HTR-8/SVneo (cell line): ENCODE results near the gene C22orf15.

Experiments used
- DNase-seq: peaks from one replicate; pipeline ENCODE4 v3.0.0; 2011; ENCODE audit warnings: low spot score, mixed read lengths; ENCODE audit not compliant: insufficient read length
- FAIRE-seq: peaks from 2 replicates; lab custom pipeline; 2011; peaks lifted over from hg19 to GRCh38; lab: Jason Lieb, UNC

C22orf15 gene

DNA sequence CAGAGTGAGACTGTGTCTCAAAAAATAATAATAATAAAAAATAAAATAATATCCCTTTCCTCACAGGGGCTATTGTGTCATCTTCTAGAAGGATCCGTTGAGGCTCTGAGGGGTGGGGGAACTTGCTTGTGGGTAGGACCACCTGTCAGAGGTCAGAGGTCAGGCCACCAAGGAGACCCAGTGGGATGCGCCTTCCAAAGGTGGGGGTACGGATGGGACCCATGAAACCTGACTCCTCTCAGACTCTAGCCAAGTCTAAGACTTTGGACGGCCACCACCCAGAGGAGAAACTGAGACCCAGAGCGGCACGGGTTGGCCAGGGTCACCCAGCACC, 9.5 kb downstream of the C22orf15 start:
- no peak for DNase-seq
- no peak for FAIRE-seq

- no peak for FAIRE-seq
- DNase-seq: no peak
Observed at GRCh38 chr22:23772649-23773473, 10.1 kb downstream of the C22orf15 start, which contains the start of gene MMP11. Gene MMP11 (plus strand): TSS chr22:23772849. CDS start chr22:23772871, 22 bp downstream.

GRCh38 chr22:23773483-23774113, 10.8 kb downstream of the C22orf15 start:
- no peak for DNase-seq

DNA sequence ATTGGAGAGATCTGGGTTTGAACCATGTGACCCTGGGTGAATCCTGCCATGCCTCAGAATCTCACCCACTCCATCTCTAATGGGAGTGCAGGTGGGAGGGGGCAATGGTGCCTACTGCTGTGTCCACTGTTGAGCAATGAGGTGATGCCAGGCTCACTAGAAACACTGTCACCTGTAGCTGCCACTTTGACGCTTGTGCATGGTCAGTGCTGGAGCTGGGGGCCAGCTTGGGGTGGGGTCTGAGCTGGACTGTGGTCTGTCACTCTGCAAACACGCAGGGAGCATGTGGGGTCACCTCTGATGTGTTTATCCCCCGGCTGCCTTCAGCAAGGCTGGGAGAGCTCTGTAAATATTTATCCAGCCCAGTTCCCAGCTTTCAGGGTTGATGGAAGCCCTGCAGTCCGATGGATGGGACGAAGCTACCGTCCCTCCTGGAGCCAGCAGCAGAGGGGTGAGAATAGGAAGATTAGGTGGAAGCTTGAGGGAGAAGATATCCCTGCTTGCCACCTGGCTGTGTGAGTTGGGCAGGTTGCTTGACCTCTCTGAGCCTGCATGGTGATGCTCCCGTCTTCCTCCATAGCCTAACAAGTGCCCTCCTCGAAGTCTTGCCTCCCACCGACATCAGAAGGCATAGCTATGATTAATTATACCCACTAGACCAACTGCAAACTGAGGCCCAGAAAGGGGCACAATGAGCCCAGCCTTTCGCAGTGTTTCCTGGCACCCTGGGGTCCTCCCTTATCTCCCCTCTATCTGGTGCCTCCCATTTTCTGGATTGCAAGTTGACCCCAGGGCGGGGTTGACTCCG, 11.5 kb downstream of the C22orf15 start:
- no peak for DNase-seq
- no peak for FAIRE-seq

More at GRCh38 chr22:23773483-23774113, 10.8 kb downstream of the C22orf15 start:
- FAIRE-seq: no peak

DNA sequence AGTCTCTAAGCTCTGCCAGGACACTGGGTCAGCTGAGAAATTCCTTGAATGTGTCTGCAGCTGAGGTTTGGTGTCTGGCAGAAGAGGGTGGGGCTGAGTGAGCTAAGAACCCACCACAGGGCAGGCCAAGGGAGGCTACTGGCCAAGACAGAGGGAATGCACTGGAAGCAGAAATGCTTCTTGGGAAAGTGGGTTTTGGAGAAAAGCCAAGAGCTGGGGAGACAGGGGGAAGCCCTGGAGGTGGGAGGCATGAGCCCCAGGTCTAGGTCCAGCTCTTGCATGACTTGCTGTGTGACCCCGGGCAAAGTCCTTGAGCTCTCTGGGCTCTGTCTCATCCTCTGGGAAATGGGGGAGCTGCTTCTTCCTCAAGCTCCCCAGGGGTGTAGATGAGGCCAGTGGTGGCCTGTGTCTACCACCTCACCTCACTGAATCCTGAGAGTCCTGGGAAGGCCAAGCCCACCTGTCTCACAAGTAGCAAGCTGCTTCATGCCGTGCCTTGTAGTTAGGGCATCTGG, 12.2 kb downstream of the C22orf15 start:
- no peak for FAIRE-seq

GRCh38 chr22:23775779-23776375, 13.1 kb downstream of the C22orf15 start:
- FAIRE-seq: no peak
- DNase-seq: no peak

More for the DNA sequence above, 12.2 kb downstream of the C22orf15 start:
- DNase-seq: no peak

DNA sequence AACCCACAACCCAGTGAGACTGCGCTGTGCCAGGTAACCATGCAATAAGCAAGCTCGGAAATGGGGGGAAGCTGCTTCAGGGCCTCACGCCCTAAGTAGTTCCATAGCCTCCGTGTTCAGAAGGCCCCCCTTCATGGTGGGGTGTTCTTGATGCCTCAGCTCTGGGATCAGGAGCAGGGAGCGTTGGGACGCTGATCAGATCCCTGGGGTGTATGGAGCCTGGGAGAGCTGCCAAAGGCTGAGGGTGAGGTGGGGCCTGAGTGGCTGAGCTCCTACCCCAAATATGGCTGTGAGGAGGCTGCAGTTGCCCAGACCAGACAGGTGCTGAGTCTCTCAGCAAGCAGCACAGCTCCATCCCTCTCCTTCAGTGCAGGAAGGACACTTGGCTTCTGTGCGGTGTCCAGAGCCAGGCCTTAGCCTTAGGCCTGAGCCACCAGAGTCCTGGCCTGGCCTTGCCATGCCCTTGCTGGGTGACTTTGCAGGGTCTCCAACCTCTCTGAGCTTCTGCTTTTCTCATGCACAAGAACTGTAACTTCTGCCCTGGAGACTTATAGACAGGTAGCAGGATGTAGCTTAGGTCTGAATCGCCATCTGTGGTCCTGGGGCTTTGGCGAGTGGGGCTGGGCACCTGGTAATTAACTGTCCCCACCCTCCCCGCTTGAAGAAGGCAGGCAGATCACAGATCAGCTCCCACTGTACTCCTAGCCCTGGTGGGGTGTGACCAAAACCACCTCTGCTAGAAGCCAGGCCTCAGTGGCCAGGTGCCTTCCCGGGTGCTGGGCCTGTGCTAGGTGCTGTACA, 15.2 kb downstream of the C22orf15 start:
- FAIRE-seq (no peak), DNase-seq (no peak)

- DNase-seq (no peak), FAIRE-seq (no peak)
Observed at GRCh38 chr22:23778577-23778900, 15.7 kb downstream of the C22orf15 start.

GRCh38 chr22:23779083-23779482, 16.3 kb downstream of the C22orf15 start:
- FAIRE-seq: no peak

GRCh38 chr22:23779731-23780130, 16.9 kb downstream of the C22orf15 start:
- DNase-seq: no peak
- no peak for FAIRE-seq

More at GRCh38 chr22:23779083-23779482, 16.3 kb downstream of the C22orf15 start:
- no peak for DNase-seq

GRCh38 chr22:23780146-23780748, 17.5 kb downstream of the C22orf15 start:
- DNase-seq (no peak), FAIRE-seq (no peak)

GRCh38 chr22:23781065-23781464, 18.3 kb downstream of the C22orf15 start:
- DNase-seq (no peak), FAIRE-seq (no peak)

DNA sequence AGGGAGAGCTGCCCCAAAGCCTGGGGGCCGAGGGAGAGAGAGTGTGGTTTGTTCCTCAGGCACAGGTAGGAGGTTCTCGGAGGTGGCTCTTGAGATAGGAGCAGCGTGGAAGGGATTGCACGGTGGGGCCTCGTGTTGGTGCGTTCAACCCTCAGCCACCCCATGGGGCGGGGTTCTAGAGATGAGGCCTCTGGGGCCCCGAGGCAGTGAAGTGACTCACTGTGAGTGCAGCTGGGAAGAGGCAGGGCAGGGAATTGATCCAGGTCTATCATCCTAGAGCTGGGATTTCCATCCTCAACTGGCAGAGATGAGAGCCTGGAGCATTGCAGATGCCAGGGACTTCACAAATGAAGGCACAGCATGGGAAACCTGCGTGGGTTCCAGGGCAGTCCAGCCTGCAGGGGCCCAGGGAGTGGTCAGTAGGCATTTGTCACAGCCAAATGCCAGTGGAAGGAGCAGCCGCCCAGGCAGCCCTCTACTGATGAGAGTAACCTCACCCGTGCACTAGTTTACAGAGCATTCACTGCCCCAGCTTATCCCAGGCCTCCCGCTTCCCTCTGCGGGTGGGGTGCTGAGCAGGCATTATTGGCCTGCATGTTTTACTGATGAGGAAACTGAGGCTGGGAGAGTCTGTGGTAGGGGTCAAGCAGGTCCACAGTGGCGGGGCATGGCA, 18.9 kb downstream of the C22orf15 start:
- DNase-seq (peak; percentile 65), FAIRE-seq (no peak)

DNA sequence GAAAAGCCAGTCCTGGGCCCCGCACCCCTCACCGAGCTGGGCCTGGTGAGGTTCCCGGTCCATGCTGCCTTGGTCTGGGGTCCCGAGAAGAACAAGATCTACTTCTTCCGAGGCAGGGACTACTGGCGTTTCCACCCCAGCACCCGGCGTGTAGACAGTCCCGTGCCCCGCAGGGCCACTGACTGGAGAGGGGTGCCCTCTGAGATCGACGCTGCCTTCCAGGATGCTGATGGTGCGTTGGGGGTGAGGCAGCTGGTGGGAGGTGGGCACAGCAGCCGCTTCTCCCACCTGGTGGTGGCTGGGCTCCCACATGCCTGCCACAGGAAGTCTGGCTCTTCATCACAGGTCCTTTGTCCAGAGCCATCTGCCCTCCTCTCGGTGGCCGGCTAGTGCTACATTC, 19.5 kb downstream of the C22orf15 start:
- no peak for FAIRE-seq
- DNase-seq: no peak

GRCh38 chr22:23782703-23783102, 19.9 kb downstream of the C22orf15 start:
- no peak for FAIRE-seq
- DNase-seq: no peak

DNA sequence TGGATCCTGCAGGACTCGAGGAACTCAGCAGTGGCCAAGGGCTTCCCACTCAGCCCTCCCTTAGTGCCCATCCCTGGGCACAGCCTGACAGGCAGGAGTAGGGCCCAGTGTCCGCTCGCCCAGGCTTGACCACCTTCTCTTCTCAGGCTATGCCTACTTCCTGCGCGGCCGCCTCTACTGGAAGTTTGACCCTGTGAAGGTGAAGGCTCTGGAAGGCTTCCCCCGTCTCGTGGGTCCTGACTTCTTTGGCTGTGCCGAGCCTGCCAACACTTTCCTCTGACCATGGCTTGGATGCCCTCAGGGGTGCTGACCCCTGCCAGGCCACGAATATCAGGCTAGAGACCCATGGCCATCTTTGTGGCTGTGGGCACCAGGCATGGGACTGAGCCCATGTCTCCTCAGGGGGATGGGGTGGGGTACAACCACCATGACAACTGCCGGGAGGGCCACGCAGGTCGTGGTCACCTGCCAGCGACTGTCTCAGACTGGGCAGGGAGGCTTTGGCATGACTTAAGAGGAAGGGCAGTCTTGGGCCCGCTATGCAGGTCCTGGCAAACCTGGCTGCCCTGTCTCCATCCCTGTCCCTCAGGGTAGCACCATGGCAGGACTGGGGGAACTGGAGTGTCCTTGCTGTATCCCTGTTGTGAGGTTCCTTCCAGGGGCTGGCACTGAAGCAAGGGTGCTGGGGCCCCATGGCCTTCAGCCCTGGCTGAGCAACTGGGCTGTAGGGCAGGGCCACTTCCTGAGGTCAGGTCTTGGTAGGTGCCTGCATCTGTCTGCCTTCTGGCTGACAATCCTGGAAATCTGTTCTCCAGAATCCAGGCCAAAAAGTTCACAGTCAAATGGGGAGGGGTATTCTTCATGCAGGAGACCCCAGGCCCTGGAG, 20.7 kb downstream of the C22orf15 start:
- no peak for FAIRE-seq
- DNase-seq: no peak

DNA sequence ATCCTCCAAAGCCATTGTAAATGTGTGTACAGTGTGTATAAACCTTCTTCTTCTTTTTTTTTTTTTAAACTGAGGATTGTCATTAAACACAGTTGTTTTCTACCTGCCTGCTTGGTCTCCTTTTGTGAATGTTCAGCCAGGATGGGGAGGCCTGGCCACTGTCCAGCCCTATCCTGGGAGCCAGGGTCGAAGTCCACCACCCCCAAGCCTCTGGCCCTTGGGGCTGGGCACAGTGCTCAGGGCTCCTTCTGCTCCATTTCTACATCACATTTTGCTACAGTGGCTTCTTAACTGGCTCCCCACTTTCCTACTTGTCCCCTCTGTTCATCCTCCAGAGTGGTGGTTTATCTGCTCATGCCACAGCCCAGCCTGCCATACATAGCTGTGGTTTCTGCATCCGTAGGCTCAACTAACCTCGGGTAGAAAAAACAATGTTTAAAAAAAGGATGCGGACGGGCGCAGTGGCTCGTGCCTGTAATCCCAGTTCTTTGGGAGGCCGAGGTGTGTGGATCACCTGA, 21.5 kb downstream of the C22orf15 start:
- no peak for DNase-seq
- no peak for FAIRE-seq
